ENCODE measurements around the gene UBR3.

UBR3 gene

DNA sequence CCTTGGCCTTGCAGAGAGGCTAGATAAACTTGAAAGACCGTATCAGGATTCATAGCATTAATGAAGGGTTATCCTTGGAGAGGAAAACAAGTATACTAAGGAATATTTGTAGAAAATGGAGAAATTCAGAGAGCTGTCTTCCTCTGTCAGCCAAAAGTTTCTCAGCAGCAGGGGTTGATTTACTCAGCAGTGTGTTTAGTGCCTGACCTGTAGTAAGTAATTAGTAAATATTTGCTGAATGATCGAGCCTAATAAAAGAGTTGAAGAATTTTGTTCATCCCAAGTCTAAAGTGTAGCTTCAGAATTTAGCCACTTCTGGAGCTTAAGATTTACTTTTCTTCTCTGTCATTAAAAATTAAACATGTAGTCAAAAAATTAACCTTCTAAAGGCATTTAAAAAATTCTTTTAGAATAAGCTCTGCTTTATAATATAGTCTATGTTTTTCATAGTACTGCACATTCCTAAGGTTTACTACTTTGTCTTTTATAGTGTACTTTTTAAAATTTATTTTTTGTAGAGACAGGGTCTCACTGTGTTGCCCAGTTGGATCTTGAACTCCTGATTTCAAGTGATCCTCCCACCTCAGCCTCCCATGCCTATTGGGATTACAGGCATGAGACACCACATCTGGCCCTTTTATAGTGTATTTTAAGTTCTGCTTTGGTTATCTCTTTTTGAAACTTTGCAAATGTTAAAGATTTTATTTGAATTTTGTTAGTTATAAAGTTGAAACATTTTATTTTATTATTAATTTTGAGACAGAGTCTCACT, 212.3 kb downstream of the UBR3 start (continued):
- TF ChIP-seq ZNF76 (tag by site-specific recombination; IDR thresholded peaks at IDR 0.05; ENCODE audit: borderline replicate concordance, low read depth) (no peak), ZBTB10 (tag by site-specific recombination; IDR thresholded peaks at IDR 0.05) (no peak), ZNF830 (tag by site-specific recombination; IDR thresholded peaks at IDR 0.05; ENCODE audit: low read depth) (no peak), ZNF398 (tag by site-specific recombination; IDR thresholded peaks at IDR 0.05) (no peak), ZNF571 (tag by site-specific recombination; IDR thresholded peaks at IDR 0.05) (no peak), GLI4 (tag by site-specific recombination; IDR thresholded peaks at IDR 0.05) (no peak), ZNF530 (tag by site-specific recombination; IDR thresholded peaks at IDR 0.05; ENCODE audit: low read depth) (no peak), TRIM28 (IDR thresholded peaks at IDR 0.05; ENCODE audit: borderline replicate concordance, low read length) (no peak), ZBTB1 (tag by site-specific recombination; IDR thresholded peaks at IDR 0.05) (no peak)
- TF ChIP-seq, protein P1, sequence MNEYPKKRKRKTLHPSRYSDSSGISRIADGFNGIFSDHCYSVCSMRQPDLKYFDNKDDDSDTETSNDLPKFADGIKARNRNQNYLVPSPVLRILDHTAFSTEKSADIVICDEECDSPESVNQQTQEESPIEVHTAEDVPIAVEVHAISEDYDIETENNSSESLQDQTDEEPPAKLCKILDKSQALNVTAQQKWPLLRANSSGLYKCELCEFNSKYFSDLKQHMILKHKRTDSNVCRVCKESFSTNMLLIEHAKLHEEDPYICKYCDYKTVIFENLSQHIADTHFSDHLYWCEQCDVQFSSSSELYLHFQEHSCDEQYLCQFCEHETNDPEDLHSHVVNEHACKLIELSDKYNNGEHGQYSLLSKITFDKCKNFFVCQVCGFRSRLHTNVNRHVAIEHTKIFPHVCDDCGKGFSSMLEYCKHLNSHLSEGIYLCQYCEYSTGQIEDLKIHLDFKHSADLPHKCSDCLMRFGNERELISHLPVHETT (tag by site-specific recombination; IDR thresholded peaks at IDR 0.05): no peak
- TF ChIP-seq, protein P2, sequence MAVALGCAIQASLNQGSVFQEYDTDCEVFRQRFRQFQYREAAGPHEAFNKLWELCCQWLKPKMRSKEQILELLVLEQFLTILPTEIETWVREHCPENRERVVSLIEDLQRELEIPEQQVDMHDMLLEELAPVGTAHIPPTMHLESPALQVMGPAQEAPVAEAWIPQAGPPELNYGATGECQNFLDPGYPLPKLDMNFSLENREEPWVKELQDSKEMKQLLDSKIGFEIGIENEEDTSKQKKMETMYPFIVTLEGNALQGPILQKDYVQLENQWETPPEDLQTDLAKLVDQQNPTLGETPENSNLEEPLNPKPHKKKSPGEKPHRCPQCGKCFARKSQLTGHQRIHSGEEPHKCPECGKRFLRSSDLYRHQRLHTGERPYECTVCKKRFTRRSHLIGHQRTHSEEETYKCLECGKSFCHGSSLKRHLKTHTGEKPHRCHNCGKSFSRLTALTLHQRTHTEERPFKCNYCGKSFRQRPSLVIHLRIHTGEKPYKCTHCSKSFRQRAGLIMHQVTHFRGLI (tag by site-specific recombination; IDR thresholded peaks at IDR 0.05): no peak
- TF ChIP-seq, protein P3, sequence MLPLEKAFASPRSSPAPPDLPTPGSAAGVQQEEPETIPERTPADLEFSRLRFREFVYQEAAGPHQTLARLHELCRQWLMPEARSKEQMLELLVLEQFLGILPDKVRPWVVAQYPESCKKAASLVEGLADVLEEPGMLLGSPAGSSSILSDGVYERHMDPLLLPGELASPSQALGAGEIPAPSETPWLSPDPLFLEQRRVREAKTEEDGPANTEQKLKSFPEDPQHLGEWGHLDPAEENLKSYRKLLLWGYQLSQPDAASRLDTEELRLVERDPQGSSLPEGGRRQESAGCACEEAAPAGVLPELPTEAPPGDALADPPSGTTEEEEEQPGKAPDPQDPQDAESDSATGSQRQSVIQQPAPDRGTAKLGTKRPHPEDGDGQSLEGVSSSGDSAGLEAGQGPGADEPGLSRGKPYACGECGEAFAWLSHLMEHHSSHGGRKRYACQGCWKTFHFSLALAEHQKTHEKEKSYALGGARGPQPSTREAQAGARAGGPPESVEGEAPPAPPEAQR (tag by site-specific recombination; IDR thresholded peaks at IDR 0.05): no peak

DNA sequence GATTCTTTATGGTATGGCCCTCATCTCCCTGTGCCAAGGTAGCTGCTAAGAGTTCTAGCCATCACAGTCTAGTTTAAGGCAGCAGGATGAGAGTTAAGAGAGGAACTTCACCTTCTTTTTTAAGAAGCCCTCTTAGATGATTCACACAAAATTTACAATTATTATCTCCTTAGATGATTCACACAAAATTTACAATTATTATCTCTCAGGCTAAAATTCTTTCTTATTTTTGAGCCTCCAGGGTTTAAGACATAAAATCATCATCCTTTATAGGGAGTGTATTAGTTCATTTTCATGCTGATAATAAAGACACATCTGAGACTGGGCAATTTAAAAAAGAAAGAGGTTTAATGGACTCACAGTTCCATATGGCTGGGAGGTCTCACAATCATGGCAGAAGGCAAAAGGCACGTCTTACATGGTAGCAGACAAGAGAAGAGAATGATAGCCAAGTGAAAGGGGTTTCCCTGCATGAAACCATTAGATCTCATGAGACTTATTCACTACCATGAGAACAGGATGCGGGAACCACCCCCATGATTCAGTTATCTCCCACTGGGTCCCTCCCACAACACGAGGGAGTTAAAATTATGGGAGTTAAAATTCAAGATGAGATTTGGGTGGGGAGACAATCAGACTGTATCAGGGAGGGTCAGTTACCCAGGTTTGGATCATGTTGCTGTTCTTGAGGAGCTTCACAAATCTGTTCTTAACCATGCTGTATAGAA, 217.7 kb downstream of the UBR3 start:
- TF ChIP-seq ZNF121 (tag by site-specific recombination; IDR thresholded peaks at IDR 0.05) (no peak), ZNF791 (tag by site-specific recombination; IDR thresholded peaks at IDR 0.05) (no peak), ZNF585B (tag by site-specific recombination; IDR thresholded peaks at IDR 0.05) (no peak), HOXD13 (CRISPR knock-in tag; IDR thresholded peaks at IDR 0.05; ENCODE audit: borderline replicate concordance) (no peak), ZIC2 (tag by site-specific recombination; IDR thresholded peaks at IDR 0.05) (no peak), KLF17 (tag by site-specific recombination; IDR thresholded peaks at IDR 0.05) (no peak), SP7 (tag by site-specific recombination; IDR thresholded peaks at IDR 0.05) (no peak), ZNF202 (tag by site-specific recombination; IDR thresholded peaks at IDR 0.05; ENCODE audit: borderline replicate concordance) (no peak), ZNF521 (tag by site-specific recombination; IDR thresholded peaks at IDR 0.05) (no peak), ZNF707 (tag by site-specific recombination; IDR thresholded peaks at IDR 0.05) (no peak), ZNF169 (tag by site-specific recombination; IDR thresholded peaks at IDR 0.05) (no peak)
- TF ChIP-seq, protein P1 (tag by site-specific recombination; IDR thresholded peaks at IDR 0.05): no peak
- Histone ChIP-seq H3K4me1 (ENCODE audit: control insufficient read depth, insufficient read depth, low read length) (no peaks in the 10 kb centered on the region), H3K4me3 (ENCODE audit: low read depth, low read length) (no peak overlapping the region), H3K9me3 (ENCODE audit: control insufficient read depth, insufficient read depth, low read depth, low read length) (no peaks in the 10 kb centered on the region), H3K36me3 (ENCODE audit: control insufficient read depth in 2 of 2, insufficient read depth in 1 of 2, low read length in 2 of 2) (peaks cover 0 to 9% of the 10 kb centered on the region in 2 experiments; a peak in 2 of 3 replicates), H3K27ac (ENCODE audit: extremely low read depth, low read depth, low read length) (no peak overlapping the region)
- CTCF ChIA-PET: interaction anchor here (0.8 kb wide), 1 partner anchor 9 kb away, joined by 3 read pairs; no protein-coding TSS in a partner anchor
- POLR2A ChIA-PET: no interaction called here
